GM18505 (cell line): ENCODE measurements around the gene NEU4.
"Not testable (repeated sequence)": the region's sequence is repeated elsewhere in the genome, so short reads cannot be mapped to it uniquely, and the experiment has no call there.

Experiments
- ATAC-seq: cut with Tn5 transposase; IDR thresholded peaks from one replicate; pipeline ENCODE4 v1.9.1; 2021; ENCODE audit not compliant: unreplicated experiment
- POLR2A ChIP-seq: IDR thresholded peaks from 4 replicates; pipeline ENCODE4 v1.6.1; 2011; ENCODE audit warnings: borderline replicate concordance; ENCODE audit not compliant: insufficient read depth, insufficient read length; ENCODE audit errors: extremely low read depth

Gene NEU4

GRCh38 chr2:241816431-241817121 lies 7.6 kb downstream of the NEU4 start:
- ATAC-seq: no peak
- TF ChIP-seq POLR2A: no peak

- no peak for TF ChIP-seq POLR2A
- no peak for ATAC-seq
These were observed 8.3 kb downstream of the NEU4 start for GRCh38 chr2:241817126-241817820.

GRCh38 chr2:241817821-241818215 lies 8.8 kb downstream of the NEU4 start:
- ATAC-seq: not testable (repeated sequence)

GRCh38 chr2:241818229-241818942 lies 9.4 kb downstream of the NEU4 start:
- no peak for TF ChIP-seq POLR2A
- no peak for ATAC-seq

- ATAC-seq: no peak
- no peak for TF ChIP-seq POLR2A
These were observed 9.9 kb downstream of the NEU4 start for GRCh38 chr2:241818943-241819270.

- ATAC-seq: not testable (repeated sequence)
These were observed 11.1 kb downstream of the NEU4 start for GRCh38 chr2:241819947-241820624.

- ATAC-seq: no peak
These were observed 11.8 kb downstream of the NEU4 start for GRCh38 chr2:241820625-241821384.

GRCh38 chr2:241821460-241822263 lies 12.7 kb downstream of the NEU4 start:
- ATAC-seq: no peak
- TF ChIP-seq POLR2A: no peak

More at GRCh38 chr2:241820625-241821384, 11.8 kb downstream of the NEU4 start:
- TF ChIP-seq POLR2A: no peak

- ATAC-seq: no peak
- no peak for TF ChIP-seq POLR2A
These were observed 13.3 kb downstream of the NEU4 start for GRCh38 chr2:241822264-241822623.

- not testable (repeated sequence) for ATAC-seq
These were observed 14.8 kb downstream of the NEU4 start for GRCh38 chr2:241823531-241824437.

GRCh38 chr2:241827394-241827793 lies 18.4 kb downstream of the NEU4 start:
- no peak for TF ChIP-seq POLR2A
- no peak for ATAC-seq
